ENCODE measurements around the gene IGFBP4.

Gene IGFBP4

GRCh38 chr17:40490289-40490853 is 47.1 kb downstream of the IGFBP4 start:
- Histone ChIP-seq H3K4me3 (no peak overlapping the region), H3K9me3 (no peaks in the 10 kb centered on the region), H3K36me3 (replicated peaks) (no peaks in the 10 kb centered on the region), H3K27me3 (ENCODE audit: low read depth) (no peaks in the 10 kb centered on the region), H3K4me1 (no peaks in the 10 kb centered on the region)
- in situ Hi-C loops (cut with MboI; ENCODE audit: low sequenced_read_pairs), result no loop called here
- no peak for DNase-seq (ENCODE audit: low spot score in 2 of 2)

DNA sequence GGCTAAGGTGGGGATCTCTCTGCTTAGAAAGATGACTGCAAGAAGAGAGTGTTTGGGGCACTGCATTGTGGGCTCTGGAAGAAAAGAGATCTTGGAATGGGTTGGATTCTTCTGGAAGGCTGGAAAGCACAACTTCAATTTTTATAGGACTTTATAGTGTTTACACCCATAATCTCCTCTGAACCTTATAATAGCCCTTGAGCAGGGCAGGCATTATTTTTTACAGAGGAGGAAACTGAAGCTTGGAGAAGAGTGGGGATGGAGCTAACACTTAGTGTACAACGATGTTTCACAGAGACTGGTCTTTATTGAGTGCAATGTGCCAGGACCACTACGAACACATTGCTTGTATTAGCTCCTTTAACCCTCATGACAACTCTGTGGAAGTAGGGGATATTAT is 47.7 kb downstream of the IGFBP4 start:
- Histone ChIP-seq H3K36me3 (replicated peaks) (no peaks in the 10 kb centered on the region), H3K4me1 (no peaks in the 10 kb centered on the region), H3K9me3 (no peaks in the 10 kb centered on the region), H3K4me3 (no peak overlapping the region), H3K27me3 (ENCODE audit: low read depth) (no peaks in the 10 kb centered on the region)
- DNase-seq (ENCODE audit: low spot score in 2 of 2), result no peak
- in situ Hi-C loops (cut with MboI; ENCODE audit: low sequenced_read_pairs), result no loop called here

- no peak for DNase-seq (ENCODE audit: low spot score in 2 of 2)
- H3K36me3 ChIP-seq (replicated peaks), result no peaks in the 10 kb centered on the region
- no peaks in the 10 kb centered on the region for H3K9me3 ChIP-seq
- H3K4me3 ChIP-seq, result no peak overlapping the region
- H3K4me1 ChIP-seq, result no peaks in the 10 kb centered on the region
- no peaks in the 10 kb centered on the region for H3K27me3 ChIP-seq (ENCODE audit: low read depth)
- in situ Hi-C loops (cut with MboI; ENCODE audit: low sequenced_read_pairs), result no loop called here
Observed at GRCh38 chr17:40491486-40491885, 48.2 kb downstream of the IGFBP4 start.

GRCh38 chr17:40493697-40494096 is 50.4 kb downstream of the IGFBP4 start:
- in situ Hi-C loops (cut with MboI; ENCODE audit: low sequenced_read_pairs), result no loop called here
- no peak for DNase-seq (ENCODE audit: low spot score in 2 of 2)
- H3K27me3 ChIP-seq (ENCODE audit: low read depth), result no peaks in the 10 kb centered on the region
- H3K36me3 ChIP-seq (replicated peaks), result no peaks in the 10 kb centered on the region
- H3K4me3 ChIP-seq, result no peak overlapping the region
- H3K9me3 ChIP-seq, result no peaks in the 10 kb centered on the region
- H3K4me1 ChIP-seq, result peaks cover 12% of the 10 kb centered on the region

- Histone ChIP-seq H3K9me3 (no peaks in the 10 kb centered on the region), H3K4me1 (peaks cover 23% of the 10 kb centered on the region), H3K4me3 (no peak overlapping the region), H3K36me3 (replicated peaks) (no peaks in the 10 kb centered on the region), H3K27me3 (ENCODE audit: low read depth) (no peaks in the 10 kb centered on the region)
- DNase-seq (ENCODE audit: low spot score in 2 of 2), result no peak
- in situ Hi-C loops (cut with MboI; ENCODE audit: low sequenced_read_pairs), result no loop called here
Observed at GRCh38 chr17:40495140-40495539, 51.9 kb downstream of the IGFBP4 start.

DNA sequence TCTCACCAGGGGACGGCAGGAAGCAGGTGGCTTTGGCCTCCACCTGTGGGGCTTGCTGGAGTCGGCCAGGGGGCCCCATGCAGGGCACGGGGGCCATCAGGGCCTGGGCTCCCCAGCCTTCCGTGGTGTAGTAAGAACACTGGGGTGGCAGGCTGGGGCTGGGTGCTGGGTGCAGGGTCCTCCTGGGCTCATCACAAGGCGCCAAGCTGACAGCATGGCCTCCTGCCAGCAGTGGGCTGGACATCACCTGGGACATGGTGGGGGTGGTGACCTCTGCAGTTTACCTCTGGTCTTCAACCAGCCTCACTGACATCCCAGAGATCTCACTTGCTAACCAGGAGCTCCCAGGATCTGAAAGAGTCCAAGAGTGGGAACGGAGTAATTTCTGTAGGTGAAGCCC is 52.9 kb downstream of the IGFBP4 start:
- no peak for DNase-seq (ENCODE audit: low spot score in 2 of 2)
- Histone ChIP-seq H3K27me3 (ENCODE audit: low read depth) (no peaks in the 10 kb centered on the region), H3K36me3 (replicated peaks) (no peaks in the 10 kb centered on the region), H3K9me3 (no peaks in the 10 kb centered on the region), H3K4me1 (peaks cover 23% of the 10 kb centered on the region), H3K4me3 (no peak overlapping the region)
- in situ Hi-C loops (cut with MboI; ENCODE audit: low sequenced_read_pairs), result no loop called here

DNA sequence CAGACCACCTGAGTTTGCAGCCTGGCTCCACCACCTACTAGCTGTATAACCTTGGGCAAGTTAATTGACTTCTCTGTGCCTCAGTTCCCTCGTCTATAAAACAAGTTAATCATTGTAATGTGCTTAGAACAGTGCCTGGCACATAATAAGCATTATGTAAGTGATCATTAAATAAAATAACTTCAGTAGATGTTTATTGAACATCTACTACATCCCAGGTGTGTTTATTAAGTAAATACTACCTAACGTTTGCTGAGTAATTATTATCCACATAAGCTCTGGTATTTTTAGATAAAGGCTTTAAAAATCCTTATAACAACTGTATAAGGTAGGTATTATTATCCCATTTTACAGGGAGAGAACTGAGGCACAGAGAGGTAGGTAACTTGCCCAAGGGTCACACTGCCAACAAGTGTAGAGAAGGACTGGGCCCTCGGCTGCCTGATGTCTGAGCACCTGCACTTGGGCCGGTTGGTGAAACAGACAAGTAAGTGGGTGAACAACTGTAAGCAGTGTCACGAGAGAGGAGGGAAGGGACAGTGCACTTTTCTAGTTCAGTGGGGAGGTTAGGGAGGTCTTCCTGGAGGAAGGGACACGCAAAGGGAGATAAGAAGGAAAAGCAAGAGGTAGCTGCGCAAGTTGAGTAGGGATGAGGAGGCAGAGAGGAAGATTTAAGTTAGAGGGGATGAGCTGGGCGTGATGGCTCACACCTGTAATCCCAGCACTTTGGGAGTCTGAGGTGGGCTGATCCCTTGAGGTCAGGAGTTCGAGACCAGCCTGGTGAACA is 53.6 kb downstream of the IGFBP4 start:
- no peak overlapping the region for H3K4me3 ChIP-seq

DNA sequence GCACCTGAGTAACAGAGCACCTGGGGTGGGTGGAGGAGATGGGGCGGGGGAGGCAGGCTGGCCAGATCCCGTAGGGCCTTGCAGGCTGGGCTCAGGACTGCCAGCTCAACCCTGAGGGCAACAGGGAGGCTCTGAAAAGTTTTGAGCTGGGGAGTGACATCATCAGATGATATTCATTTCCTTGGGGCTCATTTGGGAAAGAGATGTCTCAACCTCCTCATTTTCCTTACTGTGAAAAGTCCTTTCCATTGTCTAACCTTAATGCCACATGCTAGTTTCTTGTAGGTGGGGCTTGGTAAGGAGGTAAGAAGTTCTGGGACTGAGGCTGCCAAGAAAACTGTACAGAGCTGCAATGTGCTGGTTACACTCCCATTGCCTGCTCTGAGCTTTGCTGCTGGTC is 54.4 kb downstream of the IGFBP4 start:
- H3K4me3 ChIP-seq, result no peak overlapping the region
- H3K4me1 ChIP-seq, result peaks cover 23% of the 10 kb centered on the region
- DNase-seq (ENCODE audit: low spot score in 2 of 2), result no peak
- no peaks in the 10 kb centered on the region for H3K36me3 ChIP-seq (replicated peaks)
- in situ Hi-C loops (cut with MboI; ENCODE audit: low sequenced_read_pairs), result no loop called here
- H3K9me3 ChIP-seq, result no peaks in the 10 kb centered on the region
- no peaks in the 10 kb centered on the region for H3K27me3 ChIP-seq (ENCODE audit: low read depth)

More for the DNA sequence above, 53.6 kb downstream of the IGFBP4 start:
- in situ Hi-C loops (cut with MboI; ENCODE audit: low sequenced_read_pairs), result no loop called here
- no peaks in the 10 kb centered on the region for H3K9me3 ChIP-seq
- H3K27me3 ChIP-seq (ENCODE audit: low read depth), result no peaks in the 10 kb centered on the region
- H3K36me3 ChIP-seq (replicated peaks), result no peaks in the 10 kb centered on the region
- H3K4me1 ChIP-seq, result peaks cover 23% of the 10 kb centered on the region
- no peak for DNase-seq (ENCODE audit: low spot score in 2 of 2)

- Histone ChIP-seq H3K9me3 (no peaks in the 10 kb centered on the region), H3K36me3 (replicated peaks) (no peaks in the 10 kb centered on the region), H3K4me1 (peaks cover 23% of the 10 kb centered on the region), H3K4me3 (no peak overlapping the region), H3K27me3 (ENCODE audit: low read depth) (no peaks in the 10 kb centered on the region)
- peak; percentile 54 to 90 for DNase-seq (ENCODE audit: low spot score in 2 of 2)
- in situ Hi-C loops (cut with MboI; ENCODE audit: low sequenced_read_pairs), result no loop called here
Observed at GRCh38 chr17:40498281-40499084, 55.2 kb downstream of the IGFBP4 start.

GRCh38 chr17:40499551-40500189 is 56.4 kb downstream of the IGFBP4 start:
- Histone ChIP-seq H3K4me3 (no peak overlapping the region), H3K27me3 (ENCODE audit: low read depth) (no peaks in the 10 kb centered on the region), H3K36me3 (replicated peaks) (no peaks in the 10 kb centered on the region), H3K9me3 (no peaks in the 10 kb centered on the region), H3K4me1 (peaks cover 23% of the 10 kb centered on the region)
- peak; percentile 55 to 86 for DNase-seq (ENCODE audit: low spot score in 2 of 2)
- in situ Hi-C loops (cut with MboI; ENCODE audit: low sequenced_read_pairs), result no loop called here

GRCh38 chr17:40500190-40500589 is 56.9 kb downstream of the IGFBP4 start:
- in situ Hi-C loops (cut with MboI; ENCODE audit: low sequenced_read_pairs), result no loop called here
- Histone ChIP-seq H3K36me3 (replicated peaks) (no peaks in the 10 kb centered on the region), H3K9me3 (no peaks in the 10 kb centered on the region), H3K27me3 (ENCODE audit: low read depth) (no peaks in the 10 kb centered on the region), H3K4me1 (peaks cover 23% of the 10 kb centered on the region), H3K4me3 (no peak overlapping the region)
- DNase-seq (ENCODE audit: low spot score in 2 of 2), result no peak

DNA sequence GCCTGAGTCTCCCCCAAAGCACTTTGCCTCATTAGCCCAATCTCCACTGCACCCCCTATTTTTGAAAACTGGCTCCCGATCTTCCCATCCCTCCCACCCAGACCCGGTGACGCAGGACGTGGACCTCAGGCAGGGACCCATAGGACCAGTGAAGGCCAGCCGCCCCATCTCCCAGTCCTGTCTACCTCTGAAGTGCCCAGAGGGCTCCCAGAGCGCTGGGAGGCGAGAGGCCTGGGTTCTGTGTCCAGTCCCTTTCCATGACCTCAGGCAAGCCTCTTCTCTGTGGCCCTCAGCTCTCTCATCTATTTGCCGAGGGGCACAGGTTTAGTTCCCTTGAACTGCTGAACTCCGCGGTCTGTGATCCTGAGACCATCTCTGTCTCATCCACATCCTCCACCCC is 57.5 kb downstream of the IGFBP4 start:
- Histone ChIP-seq H3K4me1 (peaks cover 23% of the 10 kb centered on the region), H3K27me3 (ENCODE audit: low read depth) (no peaks in the 10 kb centered on the region), H3K36me3 (replicated peaks) (no peaks in the 10 kb centered on the region), H3K4me3 (no peak overlapping the region), H3K9me3 (no peaks in the 10 kb centered on the region)
- DNase-seq (ENCODE audit: low spot score in 2 of 2), result no peak
- in situ Hi-C loops (cut with MboI; ENCODE audit: low sequenced_read_pairs), result no loop called here

DNA sequence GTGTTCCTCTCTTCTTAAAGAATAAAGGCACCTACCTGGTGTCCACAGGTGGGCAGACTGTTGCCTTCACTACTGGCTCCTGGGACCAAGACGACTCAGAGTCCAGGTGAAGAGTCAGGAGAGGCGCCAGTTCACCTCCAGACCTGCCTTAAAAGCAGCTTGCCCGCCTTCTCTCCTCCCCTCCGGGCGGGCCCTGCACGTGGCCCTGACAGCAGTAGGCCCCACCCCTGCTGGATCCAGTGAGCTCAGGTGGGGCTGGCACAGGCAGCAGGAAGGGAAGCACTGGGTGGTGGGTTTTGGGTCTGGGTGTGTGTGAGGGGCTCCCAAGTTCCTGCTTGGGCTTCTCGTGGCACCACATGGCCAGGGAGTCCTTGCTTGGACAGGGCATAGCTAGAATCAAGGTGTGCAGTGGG is 58.3 kb downstream of the IGFBP4 start, which contains the start of gene TNS4:
TNS4 (minus strand) TSS at position 125 of the 413 bp plus-strand sequence. CDS start 5,198 bp downstream, outside the sequence.
- in situ Hi-C loops (cut with MboI; ENCODE audit: low sequenced_read_pairs), result no loop called here
- H3K36me3 ChIP-seq (replicated peaks), result no peaks in the 10 kb centered on the region
- no peaks in the 10 kb centered on the region for H3K27me3 ChIP-seq (ENCODE audit: low read depth)
- peaks cover 23% of the 10 kb centered on the region for H3K4me1 ChIP-seq
- no peak for DNase-seq (ENCODE audit: low spot score in 2 of 2)
- H3K9me3 ChIP-seq, result no peaks in the 10 kb centered on the region
- H3K4me3 ChIP-seq, result no peak within 1 kb of the TSS

Data from HAP-1 (cell line).